GM12892 (cell line): ENCODE measurements around the gene PALLD.

ENCODE experiments used
- DNase-seq: peaks from one replicate; pipeline ENCODE4 v3.0.0; 2011; ENCODE audit not compliant: insufficient read length
- FAIRE-seq: peaks from 2 replicates; lab custom pipeline; 2011; peaks lifted over from hg19 to GRCh38; lab: Jason Lieb, UNC
- POLR2A ChIP-seq: IDR thresholded peaks from 2 replicates; pipeline ENCODE4 v1.6.1; 2011; ENCODE audit warnings: low read depth, low read length, control low read depth
- POLR2AphosphoS5 ChIP-seq: IDR thresholded peaks from 2 replicates; pipeline ENCODE4 v1.6.1; 2011; ENCODE audit warnings: low read depth, low read length, control low read depth
- TAF1 ChIP-seq: IDR thresholded peaks from 2 replicates; pipeline ENCODE4 v1.6.1; 2011; ENCODE audit warnings: low read depth, mild to moderate bottlenecking, control low read depth, low read length, borderline replicate concordance

The PALLD gene

DNA sequence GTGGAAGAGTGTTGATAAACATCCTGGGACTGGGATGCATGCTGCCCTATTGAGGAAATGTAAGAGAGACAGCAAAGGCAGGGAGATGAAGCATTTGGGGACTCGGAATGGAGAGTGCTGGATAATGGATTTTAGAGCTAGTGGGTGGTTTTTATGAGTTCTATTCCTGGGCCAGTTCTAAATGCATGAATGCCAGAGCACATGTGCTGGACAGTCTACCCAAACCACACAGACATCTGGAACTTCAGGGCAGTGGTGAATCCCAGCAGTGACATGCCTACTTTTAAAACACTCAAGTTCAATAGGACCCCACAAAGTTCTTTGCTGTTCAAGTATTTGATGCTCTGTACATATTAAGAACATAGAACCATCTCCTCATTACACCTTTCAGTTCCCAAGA lies 379.3 kb downstream of the PALLD start:
- FAIRE-seq, result no peak
- no peak for TF ChIP-seq POLR2AphosphoS5
- no peak for TF ChIP-seq POLR2A
- no peak for TF ChIP-seq TAF1
- DNase-seq, result no peak

DNA sequence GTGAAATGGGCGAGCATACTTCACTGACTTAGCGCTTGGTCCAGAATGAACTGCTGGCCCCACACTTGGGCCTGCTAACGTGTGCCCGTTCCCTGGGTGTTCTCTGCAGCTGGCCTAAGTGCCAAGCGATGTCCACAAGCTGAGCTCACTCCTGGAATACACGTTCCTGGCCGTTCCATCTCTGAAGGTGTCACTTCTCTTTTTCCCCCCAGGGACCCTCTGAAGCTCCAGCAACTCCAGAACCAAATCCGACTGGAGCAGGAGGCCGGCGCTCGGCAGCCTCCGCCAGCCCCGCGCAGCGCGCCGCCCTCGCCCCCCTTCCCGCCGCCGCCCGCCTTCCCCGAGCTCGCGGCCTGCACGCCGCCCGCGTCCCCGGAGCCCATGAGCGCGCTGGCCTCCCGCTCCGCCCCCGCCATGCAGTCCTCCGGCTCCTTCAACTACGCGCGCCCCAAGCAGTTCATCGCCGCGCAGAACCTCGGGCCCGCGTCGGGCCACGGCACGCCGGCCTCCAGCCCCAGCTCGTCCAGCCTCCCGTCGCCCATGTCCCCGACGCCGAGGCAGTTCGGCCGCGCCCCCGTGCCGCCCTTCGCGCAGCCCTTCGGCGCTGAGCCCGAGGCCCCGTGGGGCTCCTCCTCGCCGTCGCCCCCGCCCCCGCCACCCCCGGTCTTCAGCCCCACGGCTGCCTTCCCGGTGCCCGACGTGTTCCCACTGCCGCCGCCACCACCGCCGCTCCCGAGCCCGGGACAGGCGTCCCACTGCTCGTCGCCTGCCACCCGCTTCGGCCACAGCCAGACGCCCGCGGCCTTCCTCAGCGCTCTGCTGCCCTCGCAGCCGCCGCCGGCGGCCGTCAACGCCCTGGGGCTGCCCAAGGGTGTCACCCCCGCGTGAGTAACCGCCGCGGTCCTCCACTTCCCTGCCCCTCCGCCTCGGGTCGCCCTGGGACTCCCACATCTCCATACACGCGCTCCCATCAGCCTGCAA lies 380.9 kb downstream of the PALLD start:
- no peak for FAIRE-seq
- TF ChIP-seq POLR2AphosphoS5 (no peak), POLR2A (no peak), TAF1 (no peak)
- peak; percentile 28 for DNase-seq

DNA sequence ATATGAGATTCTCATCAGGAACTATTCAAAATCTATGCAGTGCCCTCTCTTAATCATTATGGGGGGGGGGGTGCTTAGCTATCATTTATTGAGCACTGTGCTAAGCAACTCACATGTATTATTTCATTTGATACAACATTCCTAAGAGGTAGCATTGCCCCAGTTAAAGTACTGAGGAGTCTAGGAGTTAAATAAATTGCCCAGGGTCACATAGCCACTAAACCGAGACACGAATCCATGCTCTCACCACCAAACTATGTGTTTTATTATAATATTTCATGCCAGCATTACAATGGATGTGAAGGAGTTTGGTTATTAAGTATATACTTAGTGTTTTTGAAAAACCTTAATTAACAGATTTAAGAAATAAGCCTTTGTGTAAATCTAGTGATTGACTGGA lies 381.8 kb downstream of the PALLD start:
- no peak for FAIRE-seq
- TF ChIP-seq POLR2A (no peak), TAF1 (no peak), POLR2AphosphoS5 (no peak)
- DNase-seq, result no peak

DNA sequence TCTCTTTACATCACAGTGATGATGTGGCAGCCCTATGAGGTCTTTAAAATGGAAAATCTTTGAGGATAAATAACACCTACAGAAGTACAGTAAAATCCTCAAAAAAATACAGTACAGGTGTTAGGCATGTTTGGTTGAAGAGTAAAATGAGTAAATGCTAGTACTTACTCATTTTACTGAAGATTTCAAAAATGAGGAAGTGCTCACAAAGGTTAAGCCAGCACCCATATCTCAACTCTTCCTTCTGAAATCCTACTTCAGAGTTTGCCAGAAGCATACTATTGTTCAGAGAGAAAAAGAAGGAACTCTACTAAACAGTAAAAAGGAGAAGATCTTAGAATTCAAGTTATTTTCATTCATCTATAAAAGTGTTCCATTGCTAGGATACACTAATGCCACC lies 382.3 kb downstream of the PALLD start:
- FAIRE-seq (peak; percentile 82), DNase-seq (no peak)
- TF ChIP-seq POLR2AphosphoS5, result no peak
- no peak for TF ChIP-seq POLR2A
- TF ChIP-seq TAF1, result no peak

DNA sequence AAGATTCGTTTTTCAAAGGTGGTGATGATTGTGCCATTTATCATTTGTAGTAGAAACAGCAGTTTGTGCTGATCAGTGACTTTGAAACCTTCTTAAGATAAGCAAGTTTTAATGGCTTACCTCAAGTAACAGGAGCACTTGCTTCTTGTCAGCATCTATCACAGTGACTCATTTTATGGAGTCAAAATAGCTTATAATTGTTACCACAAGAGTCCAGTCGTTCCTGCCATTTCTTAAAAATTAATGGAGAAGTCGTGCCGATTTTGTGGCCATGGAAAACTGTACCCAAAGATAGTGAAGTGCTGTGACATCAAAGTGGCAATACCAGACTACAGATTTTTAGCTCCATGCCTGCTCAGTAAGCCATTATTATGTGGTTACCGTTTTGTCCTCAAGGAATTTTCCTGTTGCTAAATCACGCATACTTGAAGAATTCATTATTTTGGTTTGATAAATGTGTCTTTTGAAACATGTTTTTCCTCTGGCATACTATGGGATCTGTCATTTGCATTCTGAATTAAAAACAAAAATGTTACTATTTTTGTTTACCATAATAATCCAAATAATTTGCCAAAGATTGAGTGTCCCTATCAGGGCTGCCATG lies 383.3 kb downstream of the PALLD start:
- TF ChIP-seq TAF1 (no peak), POLR2A (no peak), POLR2AphosphoS5 (no peak)
- FAIRE-seq, result no peak
- DNase-seq, result no peak

DNA sequence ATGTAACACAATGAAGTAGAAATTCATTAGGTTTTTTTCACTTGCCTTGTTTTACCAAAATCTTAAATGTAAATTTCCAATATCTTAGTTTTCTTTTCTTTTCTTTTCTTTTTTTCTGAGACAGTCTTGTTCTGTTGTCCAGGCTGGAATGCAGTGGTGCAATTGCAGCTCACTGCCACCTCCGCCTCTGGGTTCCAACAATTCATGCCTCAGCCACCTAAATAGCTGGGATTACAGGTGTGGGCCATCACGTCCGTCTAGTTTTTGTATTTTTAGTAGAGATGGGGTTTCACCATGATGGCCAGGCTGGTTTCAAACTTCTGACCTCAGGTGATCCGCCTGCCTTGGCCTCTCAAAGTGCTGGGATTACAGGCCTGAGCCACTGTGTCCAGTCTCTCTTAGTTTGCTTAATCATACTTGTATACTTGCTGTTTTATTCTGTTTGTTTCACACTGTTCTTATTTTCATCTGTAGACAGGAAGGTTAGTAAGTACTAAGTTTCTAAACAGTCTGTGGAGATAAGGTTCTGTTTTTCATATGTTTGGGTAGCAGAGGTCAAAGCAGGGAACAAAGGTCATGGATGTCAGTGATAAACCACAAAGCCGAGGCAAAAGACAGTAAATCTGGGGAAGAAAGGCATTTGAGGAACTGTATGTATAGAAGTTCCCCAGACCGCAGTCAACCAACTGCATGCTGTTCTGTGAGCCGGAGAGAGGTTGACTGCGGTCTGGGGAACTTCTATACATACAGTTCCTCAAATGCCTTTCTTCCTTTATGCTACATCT lies 384.2 kb downstream of the PALLD start:
- DNase-seq (no peak), FAIRE-seq (peak; percentile 81)
- no peak for TF ChIP-seq TAF1
- TF ChIP-seq POLR2AphosphoS5, result no peak
- TF ChIP-seq POLR2A, result no peak

DNA sequence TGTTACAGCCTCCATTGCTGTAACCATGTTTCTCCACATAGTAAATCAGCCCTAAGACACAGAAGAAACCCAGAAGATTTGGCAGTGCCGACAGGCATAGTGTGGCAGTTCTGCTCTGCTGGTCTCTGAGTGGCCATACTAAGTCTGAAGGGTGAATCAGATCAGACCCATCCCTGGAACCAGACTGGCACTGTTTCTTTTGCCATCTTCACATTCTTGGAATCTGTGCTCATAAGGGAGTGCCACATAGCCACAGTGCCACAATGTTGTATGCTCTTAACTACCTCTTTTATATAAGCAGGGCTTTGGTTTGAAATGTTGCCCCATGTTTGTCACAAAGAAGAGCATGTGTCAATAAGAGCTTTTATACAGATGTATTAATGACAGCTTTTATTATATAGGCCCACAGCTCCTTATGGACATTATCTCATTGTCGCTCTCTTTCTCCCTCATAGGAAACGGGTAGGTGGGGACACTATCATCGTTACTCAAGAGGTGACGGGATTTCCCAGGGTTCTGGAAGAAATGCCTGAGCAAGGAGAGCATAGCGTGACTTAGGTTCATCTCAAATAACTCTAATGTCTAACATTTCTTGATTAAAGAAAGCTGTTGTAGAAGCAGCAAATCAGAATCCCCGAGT lies 385.0 kb downstream of the PALLD start:
- FAIRE-seq (no peak), DNase-seq (no peak)
- TF ChIP-seq POLR2A (no peak), TAF1 (no peak), POLR2AphosphoS5 (no peak)

DNA sequence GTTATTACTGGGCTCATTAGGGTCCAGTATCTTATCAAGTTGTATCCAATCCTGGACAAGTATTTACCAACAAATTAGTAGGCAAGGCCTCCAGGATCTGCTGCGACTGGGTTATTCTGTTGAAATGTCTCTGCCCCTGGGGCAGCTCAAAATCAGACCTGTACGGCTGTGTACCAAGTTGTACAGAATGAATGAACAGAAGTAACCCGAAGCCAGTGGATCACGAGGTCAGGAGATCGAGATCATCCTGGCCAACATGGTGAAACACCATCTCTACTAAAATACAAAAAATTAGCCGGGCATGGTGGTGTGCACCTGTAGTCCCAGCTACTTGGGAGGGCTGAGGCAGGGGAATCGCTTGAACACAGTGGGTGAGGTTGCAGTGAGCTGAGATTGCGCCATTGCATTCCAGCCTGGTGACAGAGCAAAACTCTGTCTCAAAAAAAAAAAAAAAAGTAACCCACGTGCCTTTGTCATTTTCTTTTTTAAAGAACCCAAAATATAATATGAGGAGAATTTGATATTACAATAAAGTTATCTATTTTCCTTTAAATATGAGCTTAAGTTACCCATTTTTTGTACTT lies 385.9 kb downstream of the PALLD start:
- DNase-seq (no peak), FAIRE-seq (no peak)
- TF ChIP-seq POLR2AphosphoS5 (no peak), TAF1 (no peak), POLR2A (no peak)

DNA sequence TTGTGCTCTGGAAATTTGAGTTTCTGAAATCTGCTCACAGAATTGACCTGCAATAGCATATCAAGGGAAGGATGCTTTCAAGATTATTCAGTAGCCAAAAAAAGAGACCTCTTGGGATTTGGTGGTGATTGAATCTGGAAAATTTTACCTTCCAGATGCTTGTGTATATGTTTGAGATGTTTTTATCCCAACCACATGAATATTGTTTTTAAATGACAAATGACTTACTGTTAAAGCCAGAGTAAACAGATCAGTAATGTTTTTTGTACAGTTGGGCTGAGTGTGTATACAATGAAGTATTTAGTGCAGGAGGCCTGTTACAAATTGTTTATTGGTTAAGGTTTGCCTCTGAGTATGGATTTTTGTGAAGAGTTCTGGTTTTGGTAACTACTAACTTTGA lies 386.7 kb downstream of the PALLD start:
- TF ChIP-seq POLR2A, result no peak
- no peak for TF ChIP-seq POLR2AphosphoS5
- TF ChIP-seq TAF1, result no peak
- DNase-seq (no peak), FAIRE-seq (no peak)
